T-cell (primary cell): ENCODE measurements around the gene PNPLA7. TPM values are rescaled to one million over a fixed set of nuclear protein-coding genes. Genes with fewer than 3 reads are reported as not detected.

ENCODE experiments used
- ATAC-seq, 4 experiments: fragments of 200-7000 bp in 3 of 4; fragments of 150-1000 bp in 1 of 4; cut with Tn5 transposase; replicated peaks in 1 of 4; 1 replicate in 3 of 4; 2 replicates in 1 of 4; pipeline ENCODE4 v1.10.0; 2021; ENCODE audit warnings: moderate library complexity in 3 of 4, mild to moderate bottlenecking in 2 of 4, moderate number of reproducible peaks in 1 of 4
- CTCF ChIA-PET, 2 donors: fragments of 300-600 bp; sonication (Branson Sonifier 250); formaldehyde crosslinking; loops; one replicate each; lab custom pipeline; 2022; ENCODE audit warnings: antibody characterized with exemption in 2 of 2; lab: Charles Lee
- POLR2A ChIA-PET, 2 donors: fragments of 300-600 bp; sonication (Branson Sonifier 250); formaldehyde crosslinking; loops; one replicate each; lab custom pipeline; 2022; ENCODE audit warnings: antibody characterized with exemption in 2 of 2; lab: Charles Lee
- DNase-seq, 35 experiments: peaks; one replicate each; pipeline versions ENCODE4 v3.0.0 to v3.0.0-alpha.2; 2013 to 2023
- H3K27ac ChIP-seq: one replicate; pipeline ENCODE4 v1.5.1; 2013; ENCODE audit warnings: low read length
- H3K27me3 ChIP-seq, 2 experiments: replicated peaks in 1 of 2; 1 replicate in 1 of 2; 2 replicates in 1 of 2; pipeline versions ENCODE4 v1.6.1 to v1.7.0; 2013; ENCODE audit warnings: low read length in 1 of 2, mixed read lengths in 1 of 2; ENCODE audit not compliant: control insufficient read depth in 2 of 2, insufficient read depth in 2 of 2; ENCODE audit errors: extremely low read depth in 1 of 2
- H3K36me3 ChIP-seq, 2 donors: 1 replicate in 1 of 2; 2 replicates in 1 of 2; pipeline versions ENCODE4 v1.6.1 to v1.7.0; 2013; ENCODE audit warnings: low read length in 1 of 2; ENCODE audit not compliant: control insufficient read depth in 2 of 2, insufficient read depth in 1 of 2; ENCODE audit errors: extremely low read depth in 1 of 2
- H3K4me1 ChIP-seq, 2 experiments: 1 replicate in 1 of 2; 2 replicates in 1 of 2; pipeline versions ENCODE4 v1.6.1 to v1.7.0; 2013; ENCODE audit warnings: low read length in 2 of 2, mixed read lengths in 1 of 2; ENCODE audit not compliant: insufficient read depth in 2 of 2, control insufficient read depth in 1 of 2; ENCODE audit errors: extremely low read depth in 1 of 2
- H3K4me3 ChIP-seq, 2 donors: 1 replicate in 1 of 2; 2 replicates in 1 of 2; pipeline versions ENCODE4 v1.5.1 to v1.7.0; 2013; ENCODE audit warnings: mild to moderate bottlenecking in 2 of 2, low read length in 1 of 2, moderate library complexity in 1 of 2; ENCODE audit not compliant: control insufficient read depth in 1 of 2; ENCODE audit errors: extremely low read depth in 1 of 2
- H3K9me3 ChIP-seq: 2 replicates; pipeline ENCODE4 v1.7.0; 2013
- H3K27ac Mint-ChIP-seq, 2 donors: one replicate each; pipeline ENCODE4 v1.8.0; 2020 to 2021; ENCODE audit warnings: mild to moderate bottlenecking in 2 of 2, mixed read lengths in 2 of 2
- H3K27me3 Mint-ChIP-seq, 2 donors: one replicate each; pipeline ENCODE4 v1.8.0; 2021 to 2022; ENCODE audit warnings: mixed read lengths in 2 of 2
- H3K36me3 Mint-ChIP-seq: one replicate; pipeline ENCODE4 v1.8.0; 2021; ENCODE audit warnings: mixed read lengths
- H3K4me1 Mint-ChIP-seq, 3 donors: one replicate each; pipeline ENCODE4 v1.8.0; 2020 to 2022; ENCODE audit warnings: mixed read lengths in 3 of 3, mild to moderate bottlenecking in 1 of 3
- H3K4me3 Mint-ChIP-seq, 3 donors: one replicate each; pipeline ENCODE4 v1.8.0; 2020 to 2022; ENCODE audit warnings: mild to moderate bottlenecking in 3 of 3, mixed read lengths in 3 of 3, moderate library complexity in 3 of 3
- H3K9me3 Mint-ChIP-seq, 3 donors: one replicate each; pipeline ENCODE4 v1.8.0; 2020 to 2022; ENCODE audit warnings: mixed read lengths in 3 of 3
- WGBS: methylation state at CpG from one replicate; pipeline ENCODE4 v1.1.5; 2013; ENCODE audit warnings: missing lambda C conversion rate; ENCODE audit not compliant: insufficient coverage; 5-methylcytosine and 5-hydroxymethylcytosine counted together
- total RNA-seq, 35 experiments: library from RNA in 6 of 35; stranded (reverse) in 6 of 35; fragments of 120-200 nt in 1 of 35; gene quantifications; one replicate each; pipeline versions ENCODE4 v1.2.1 to v1.2.4 and lab custom pipeline; 2013 to 2026

PNPLA7 gene
- total RNA-seq, 5 donors from 2014 or later (not counting 1 experiment from before 2014, with no cell fraction given): 11.7 to 20.0 (median 15.6) TPM

DNA sequence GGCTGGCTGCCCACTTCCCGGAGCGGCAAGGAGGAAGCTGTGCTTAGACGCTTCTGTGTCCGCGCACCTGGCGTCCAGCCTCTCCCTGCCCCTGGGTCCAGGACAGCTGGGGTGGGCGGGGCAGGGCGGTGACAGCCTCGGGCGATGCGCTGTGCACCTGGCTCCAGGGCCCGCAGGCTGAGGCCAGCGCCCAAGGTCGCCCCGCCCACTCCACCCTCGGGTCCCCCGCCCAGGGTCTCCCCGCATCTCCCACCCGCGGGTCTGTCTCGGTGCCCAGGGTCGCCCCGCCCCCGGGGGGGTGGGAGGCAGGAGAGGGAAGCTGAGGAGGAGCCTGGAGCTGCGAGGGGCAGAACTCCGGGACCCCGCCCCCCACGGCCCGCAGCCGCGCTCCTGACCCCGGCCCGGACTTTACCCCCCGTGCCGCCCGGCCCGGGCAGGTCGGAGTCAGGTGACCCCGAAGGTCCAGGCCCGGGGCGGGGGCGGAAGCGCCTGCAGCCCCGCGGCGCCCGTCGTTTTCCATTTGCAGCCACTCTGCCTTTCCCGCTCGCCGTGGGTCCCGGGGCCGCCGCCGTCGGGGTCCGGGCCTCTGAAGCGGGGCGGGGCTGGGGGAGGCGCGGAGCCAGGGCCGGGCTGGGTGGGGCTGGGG is 108.8 kb downstream of the PNPLA7 start, which contains the start of gene ENTPD8:
Gene ENTPD8 (minus strand): TSS at position 69 of the 646 bp plus-strand sequence. CDS start 3,072 bp downstream, outside the sequence.
- H3K4me3 Mint-ChIP-seq: peak within 1 kb of the TSS; percentile 39 to 82 (median 57)
- peaks cover 0 to 23% of the 10 kb centered on the region in 2 experiments for H3K4me1 ChIP-seq
- no peak within 1 kb of the TSS for H3K27ac ChIP-seq
- H3K36me3 Mint-ChIP-seq: no peaks in the 10 kb centered on the region
- POLR2A ChIA-PET: no interaction called here
- CTCF ChIA-PET: interaction anchor here in 1 of 2 donors (0.6 kb wide), 1 partner anchor 487 kb away, joined by 8 read pairs; no protein-coding TSS in a partner anchor
- H3K9me3 ChIP-seq: no peaks in the 10 kb centered on the region
- H3K27ac Mint-ChIP-seq: no peak within 1 kb of the TSS
- no peaks in the 10 kb centered on the region for H3K36me3 ChIP-seq
- ATAC-seq: peak in 2 of 4 experiments; percentile 20 to 21
- DNase-seq: peak in 1 of 35 experiments; percentile 1
- H3K4me1 Mint-ChIP-seq: peaks cover 15 to 20% (median 16%) of the 10 kb centered on the region in 3 donors
- H3K27me3 Mint-ChIP-seq: peaks cover 5 to 16% of the 10 kb centered on the region in 2 donors
- WGBS: 2% methylated on average over 35 of the region's 62 CpGs
- no peaks in the 10 kb centered on the region for H3K9me3 Mint-ChIP-seq
- peak within 1 kb of the TSS in 1 of 2 donors; percentile 1 for H3K4me3 ChIP-seq
- peaks cover 0 to 56% of the 10 kb centered on the region in 2 experiments for H3K27me3 ChIP-seq

DNA sequence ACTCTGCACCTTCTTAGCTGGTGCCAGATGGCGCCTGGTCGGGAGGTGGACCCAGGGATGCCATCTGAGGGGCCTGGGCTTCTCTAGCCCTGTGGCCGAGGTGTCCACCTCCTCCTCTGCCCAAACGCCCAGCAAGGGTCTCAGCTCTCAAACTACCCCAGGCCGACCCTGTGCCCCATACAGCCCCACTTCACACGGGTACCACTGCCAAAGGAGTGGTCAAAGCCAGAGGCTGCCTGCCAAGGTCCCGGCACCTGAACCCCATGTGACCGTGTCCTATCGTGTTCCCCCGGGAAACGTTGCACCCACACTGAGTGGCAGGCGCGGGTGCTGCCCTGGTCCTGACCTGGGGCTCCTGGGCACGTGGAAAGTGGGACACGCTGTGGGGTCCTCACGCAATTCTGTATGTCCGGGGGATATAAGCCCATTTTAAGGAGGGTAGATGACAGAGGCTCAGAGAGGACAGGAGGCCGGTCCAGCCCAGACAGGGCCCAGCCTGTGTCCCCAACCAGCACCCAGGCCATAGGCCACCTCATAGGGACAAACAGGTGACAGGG is 111.0 kb downstream of the PNPLA7 start:
- H3K27ac ChIP-seq: no peak overlapping the region
- no peak overlapping the region for H3K4me3 ChIP-seq
- DNase-seq: no peak
- Mint-ChIP-seq H3K4me1 (peaks cover 3 to 6% (median 3%) of the 10 kb centered on the region in 3 donors), H3K36me3 (no peaks in the 10 kb centered on the region), H3K27ac (no peak overlapping the region), H3K27me3 (peaks cover 5 to 16% of the 10 kb centered on the region in 2 donors), H3K4me3 (peak overlapping the region in 1 of 3 donors; percentile 58), H3K9me3 (no peaks in the 10 kb centered on the region)
- H3K4me1 ChIP-seq: peaks cover 0 to 8% of the 10 kb centered on the region in 2 experiments
- peaks cover 0 to 52% of the 10 kb centered on the region in 2 experiments for H3K27me3 ChIP-seq
- H3K9me3 ChIP-seq: no peaks in the 10 kb centered on the region
- CTCF ChIA-PET: no interaction called here
- no peak for ATAC-seq
- WGBS: 80% methylated on average over 14 of the region's 18 CpGs
- POLR2A ChIA-PET: no interaction called here
- no peaks in the 10 kb centered on the region for H3K36me3 ChIP-seq

DNA sequence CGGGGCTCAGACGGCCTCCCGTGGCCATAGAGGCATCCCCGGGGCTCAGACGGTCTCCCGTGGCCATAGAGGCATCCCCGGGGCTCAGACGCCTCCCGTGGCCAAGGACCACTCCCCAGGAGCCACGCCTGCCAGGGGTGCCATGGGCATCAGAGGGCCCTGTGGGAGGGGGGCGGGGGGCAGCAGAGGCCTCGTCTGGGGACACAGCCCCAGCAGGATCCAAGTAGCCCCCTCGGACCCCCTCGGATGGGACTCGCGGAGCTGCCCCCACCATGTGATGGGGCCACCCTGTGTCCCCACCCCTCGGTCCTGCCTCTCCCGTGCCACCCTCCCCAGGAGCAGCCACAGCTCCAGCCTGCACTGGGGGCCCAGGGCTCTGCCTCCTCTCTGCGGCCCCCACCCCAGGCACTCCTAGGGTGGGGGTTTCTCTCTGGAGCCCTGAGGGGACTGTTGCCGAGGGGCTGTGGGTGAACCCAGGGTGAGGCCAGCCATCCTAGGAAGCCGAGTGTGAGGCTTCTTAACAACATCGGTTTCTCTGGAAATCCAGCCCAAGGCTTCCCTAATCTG is 111.5 kb downstream of the PNPLA7 start:
- H3K27ac Mint-ChIP-seq: no peak overlapping the region

DNA sequence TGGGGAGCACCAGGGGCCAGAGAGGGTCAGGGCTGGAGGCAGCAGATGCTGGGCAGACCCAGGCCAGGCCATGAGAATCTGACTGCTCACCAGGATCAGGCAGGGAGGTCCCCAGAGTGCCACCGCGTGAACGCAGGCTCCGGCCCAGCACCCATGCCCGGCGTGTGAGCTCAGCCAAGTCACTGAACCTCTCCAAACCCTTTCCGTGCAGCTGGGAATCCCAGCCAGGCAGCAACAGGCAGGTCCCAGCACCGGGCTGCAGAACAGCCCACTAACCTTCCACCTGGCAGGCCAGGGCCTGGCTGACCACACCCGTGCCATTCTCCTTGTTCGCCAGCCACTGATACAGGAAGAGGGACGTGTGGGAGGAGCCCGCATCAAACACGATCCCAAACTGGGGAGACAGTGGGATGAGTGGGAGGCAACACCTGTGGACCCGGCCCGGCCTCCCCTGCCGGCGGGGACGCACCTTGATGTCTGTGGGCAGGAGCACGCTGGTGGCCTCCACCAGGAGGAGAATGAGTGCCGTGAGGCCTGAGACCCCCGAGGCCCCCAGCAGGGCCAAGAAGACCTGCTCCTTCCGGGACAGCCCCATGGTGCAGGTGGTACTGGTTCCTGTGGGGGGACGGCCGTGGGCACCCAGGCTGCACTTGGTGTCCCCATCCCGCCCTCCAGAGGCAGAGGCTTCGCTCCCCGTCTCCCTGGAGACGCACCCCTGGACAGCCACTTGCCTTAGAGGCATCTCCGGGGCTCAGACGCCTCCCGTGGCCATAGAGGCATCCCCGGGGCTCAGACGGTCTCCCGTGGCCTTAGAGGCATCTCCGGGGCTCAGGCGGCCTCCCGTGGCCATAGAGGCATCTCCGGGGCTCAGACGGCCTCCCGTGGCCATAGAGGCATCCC is 112.3 kb downstream of the PNPLA7 start:
- H3K36me3 ChIP-seq: no peaks in the 10 kb centered on the region
- POLR2A ChIA-PET: no interaction called here
- no peak overlapping the region for H3K4me3 Mint-ChIP-seq
- peaks cover 3 to 6% (median 3%) of the 10 kb centered on the region in 3 donors for H3K4me1 Mint-ChIP-seq
- no peaks in the 10 kb centered on the region for H3K9me3 Mint-ChIP-seq
- WGBS: 88% methylated on average over 38 of the region's 40 CpGs
- H3K9me3 ChIP-seq: no peaks in the 10 kb centered on the region
- H3K27me3 ChIP-seq: peaks cover 0 to 46% of the 10 kb centered on the region in 2 experiments
- ATAC-seq (no peak), DNase-seq (no peak)
- CTCF ChIA-PET: no interaction called here
- H3K27ac ChIP-seq: no peak overlapping the region
- peaks cover 0 to 8% of the 10 kb centered on the region in 2 experiments for H3K4me1 ChIP-seq
- no peaks in the 10 kb centered on the region for H3K36me3 Mint-ChIP-seq
- H3K27me3 Mint-ChIP-seq: peaks cover 5 to 12% of the 10 kb centered on the region in 2 donors
- H3K4me3 ChIP-seq: no peak overlapping the region
- H3K27ac Mint-ChIP-seq: no peak overlapping the region

More for the DNA sequence above, 111.5 kb downstream of the PNPLA7 start:
- H3K27me3 ChIP-seq: peaks cover 0 to 49% of the 10 kb centered on the region in 2 experiments
- Mint-ChIP-seq H3K9me3 (no peaks in the 10 kb centered on the region), H3K27me3 (peaks cover 5 to 16% of the 10 kb centered on the region in 2 donors), H3K4me3 (no peak overlapping the region), H3K36me3 (no peaks in the 10 kb centered on the region), H3K4me1 (peaks cover 3 to 6% (median 3%) of the 10 kb centered on the region in 3 donors)
- DNase-seq (no peak), ATAC-seq (no peak)
- H3K4me1 ChIP-seq: peaks cover 0 to 8% of the 10 kb centered on the region in 2 experiments
- ChIA-PET POLR2A (no interaction called here), CTCF (no interaction called here)
- H3K4me3 ChIP-seq: no peak overlapping the region
- WGBS: 87% methylated on average over 13 of the region's 22 CpGs
- no peak overlapping the region for H3K27ac ChIP-seq
- H3K36me3 ChIP-seq: no peaks in the 10 kb centered on the region
- H3K9me3 ChIP-seq: no peaks in the 10 kb centered on the region

DNA sequence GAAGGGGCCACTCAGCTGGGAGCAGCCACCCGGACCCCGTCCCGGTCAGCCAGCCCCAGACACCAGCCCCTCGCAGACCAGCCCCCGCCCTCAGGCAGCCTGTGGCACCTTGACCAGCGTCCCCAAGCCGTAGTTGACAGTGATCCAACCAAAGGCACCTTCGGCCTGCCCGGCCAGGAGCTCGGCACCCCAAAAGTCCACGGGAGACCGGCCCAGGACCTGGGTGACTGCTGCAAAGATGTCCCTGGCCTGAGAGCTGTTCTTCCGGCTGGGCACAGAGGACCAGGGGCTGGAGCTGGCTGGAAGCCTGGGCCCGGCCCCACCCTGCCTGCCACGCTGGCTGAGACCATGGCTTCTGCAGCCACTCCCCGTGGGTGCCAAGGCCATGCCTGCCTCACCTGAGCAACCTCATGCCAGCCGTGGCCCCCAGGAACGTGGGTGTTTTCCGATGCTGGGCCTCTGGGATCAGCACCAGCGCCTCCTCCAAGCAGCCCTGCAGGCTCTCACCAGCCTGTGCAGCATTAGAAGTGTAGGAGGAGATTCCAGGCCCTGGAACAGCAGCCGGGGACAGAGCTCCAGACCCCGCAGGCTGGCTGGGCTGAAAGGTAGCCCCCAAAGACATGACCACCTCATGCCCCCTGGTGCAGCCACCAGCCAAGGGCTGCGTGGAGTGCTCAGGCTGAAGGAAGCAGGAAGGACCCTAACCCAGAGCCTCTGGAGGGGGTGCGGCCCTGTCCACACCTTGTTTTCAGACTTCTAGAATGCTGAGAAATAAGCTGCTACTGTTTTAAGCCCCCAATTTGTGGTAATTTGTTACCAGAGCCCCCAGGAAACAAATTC is 113.2 kb downstream of the PNPLA7 start:
- ATAC-seq (no peak), DNase-seq (no peak)
- Histone ChIP-seq H3K4me1 (peaks cover 0 to 8% of the 10 kb centered on the region in 2 experiments), H3K36me3 (no peaks in the 10 kb centered on the region), H3K4me3 (no peak overlapping the region), H3K27ac (no peak overlapping the region), H3K9me3 (no peaks in the 10 kb centered on the region), H3K27me3 (peaks cover 0 to 41% of the 10 kb centered on the region in 2 experiments)
- ChIA-PET CTCF (no interaction called here), POLR2A (no interaction called here)
- Mint-ChIP-seq H3K27ac (no peak overlapping the region), H3K9me3 (no peaks in the 10 kb centered on the region), H3K36me3 (no peaks in the 10 kb centered on the region), H3K4me3 (no peak overlapping the region), H3K27me3 (peaks cover 3 to 9% of the 10 kb centered on the region in 2 donors), H3K4me1 (peaks cover 2 to 4% (median 2%) of the 10 kb centered on the region in 3 donors)
- WGBS: 87% methylated on average over 21 of the region's 24 CpGs
